Measurements from ENCODE around the gene PPP1R37. TPM values are rescaled to one million over a fixed set of nuclear protein-coding genes. Genes with fewer than 3 reads are reported as not detected.

Gene PPP1R37
- total RNA-seq, 1 experiment from 2014 or later, result 46.4 TPM

GRCh38 chr19:45137179-45137761 lies 44.3 kb downstream of the PPP1R37 start:
- no peaks in the 10 kb centered on the region for H3K36me3 ChIP-seq (ENCODE audit: low read depth, low read length)
- H3K79me2 ChIP-seq (ENCODE audit: low read length), result no peaks in the 10 kb centered on the region
- H3K27me3 ChIP-seq (ENCODE audit: low read length), result no peaks in the 10 kb centered on the region
- intact Hi-C loops (cut with micrococcal nuclease), result no loop called here
- no peaks in the 10 kb centered on the region for H4K20me1 ChIP-seq (ENCODE audit: low read length)
- TF ChIP-seq, protein P1, sequence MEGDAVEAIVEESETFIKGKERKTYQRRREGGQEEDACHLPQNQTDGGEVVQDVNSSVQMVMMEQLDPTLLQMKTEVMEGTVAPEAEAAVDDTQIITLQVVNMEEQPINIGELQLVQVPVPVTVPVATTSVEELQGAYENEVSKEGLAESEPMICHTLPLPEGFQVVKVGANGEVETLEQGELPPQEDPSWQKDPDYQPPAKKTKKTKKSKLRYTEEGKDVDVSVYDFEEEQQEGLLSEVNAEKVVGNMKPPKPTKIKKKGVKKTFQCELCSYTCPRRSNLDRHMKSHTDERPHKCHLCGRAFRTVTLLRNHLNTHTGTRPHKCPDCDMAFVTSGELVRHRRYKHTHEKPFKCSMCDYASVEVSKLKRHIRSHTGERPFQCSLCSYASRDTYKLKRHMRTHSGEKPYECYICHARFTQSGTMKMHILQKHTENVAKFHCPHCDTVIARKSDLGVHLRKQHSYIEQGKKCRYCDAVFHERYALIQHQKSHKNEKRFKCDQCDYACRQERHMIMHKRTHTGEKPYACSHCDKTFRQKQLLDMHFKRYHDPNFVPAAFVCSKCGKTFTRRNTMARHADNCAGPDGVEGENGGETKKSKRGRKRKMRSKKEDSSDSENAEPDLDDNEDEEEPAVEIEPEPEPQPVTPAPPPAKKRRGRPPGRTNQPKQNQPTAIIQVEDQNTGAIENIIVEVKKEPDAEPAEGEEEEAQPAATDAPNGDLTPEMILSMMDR (conservative IDR thresholded peaks at IDR 0.05; ENCODE audit: low read depth, low read length), result no peak
- TF ChIP-seq EZH2phosphoT487 (IDR thresholded peaks at IDR 0.05; ENCODE audit: borderline replicate concordance, low read length) (no peak), EZH2 (IDR thresholded peaks at IDR 0.05; ENCODE audit: low read length, unreplicated experiment) (no peak)
- no peak for DNase-seq
- CTCF ChIA-PET, result no interaction called here
- no peak overlapping the region for H3K27ac ChIP-seq (ENCODE audit: low read length)
- no peak overlapping the region for H2AFZ ChIP-seq (ENCODE audit: low read length)
- H3K4me1 ChIP-seq (ENCODE audit: insufficient read depth, low read length), result no peaks in the 10 kb centered on the region
- POLR2A ChIA-PET (ENCODE audit: unreplicated experiment), result no interaction called here
- ATAC-seq, result no peak
- H3K9ac ChIP-seq (ENCODE audit: low read length), result no peak overlapping the region
- H3K9me3 ChIP-seq (ENCODE audit: low read length), result no peaks in the 10 kb centered on the region
- H3K4me3 ChIP-seq (ENCODE audit: low read length), result no peak overlapping the region
- H3K9me2 ChIP-seq (replicated peaks; ENCODE audit: low read length), result no peaks in the 10 kb centered on the region
- no peak overlapping the region for H3K4me2 ChIP-seq (ENCODE audit: low read length)
- no peaks in the 10 kb centered on the region for H3F3A ChIP-seq (ENCODE audit: low read length, unreplicated experiment)
- BruUV-seq (replicated peaks), result no TSS peak

- ATAC-seq (no peak; the same call in 1 of the 2 replicates), DNase-seq (no peak)
- TF ChIP-seq, protein P1 (conservative IDR thresholded peaks at IDR 0.05; ENCODE audit: low read depth, low read length), result no peak
- TF ChIP-seq EZH2phosphoT487 (IDR thresholded peaks at IDR 0.05; ENCODE audit: borderline replicate concordance, low read length) (no peak), EZH2 (IDR thresholded peaks at IDR 0.05; ENCODE audit: low read length, unreplicated experiment) (no peak)
- Histone ChIP-seq H3K4me1 (ENCODE audit: insufficient read depth, low read length) (no peaks in the 10 kb centered on the region), H3K9ac (ENCODE audit: low read length) (no peak overlapping the region), H3K27me3 (ENCODE audit: low read length) (no peaks in the 10 kb centered on the region), H3K4me3 (ENCODE audit: low read length) (no peak overlapping the region), H3K36me3 (ENCODE audit: low read depth, low read length) (no peaks in the 10 kb centered on the region), H3K27ac (ENCODE audit: low read length) (no peak overlapping the region), H2AFZ (ENCODE audit: low read length) (no peak overlapping the region), H3K79me2 (ENCODE audit: low read length) (no peaks in the 10 kb centered on the region), H3K9me2 (replicated peaks; ENCODE audit: low read length) (no peaks in the 10 kb centered on the region), H3F3A (ENCODE audit: low read length, unreplicated experiment) (no peaks in the 10 kb centered on the region), H4K20me1 (ENCODE audit: low read length) (no peaks in the 10 kb centered on the region), H3K9me3 (ENCODE audit: low read length) (no peaks in the 10 kb centered on the region), H3K4me2 (ENCODE audit: low read length) (no peak overlapping the region)
- CTCF ChIA-PET, result no interaction called here
- POLR2A ChIA-PET (ENCODE audit: unreplicated experiment), result no interaction called here
- intact Hi-C loops (cut with micrococcal nuclease), result no loop called here
- BruUV-seq (replicated peaks), result no TSS peak
These were observed 45.3 kb downstream of the PPP1R37 start for GRCh38 chr19:45138303-45138751.

GRCh38 chr19:45139286-45140143 lies 46.5 kb downstream of the PPP1R37 start:
- CTCF ChIA-PET, result no interaction called here
- no peaks in the 10 kb centered on the region for H3K79me2 ChIP-seq (ENCODE audit: low read length)
- intact Hi-C loops (cut with micrococcal nuclease), result no loop called here
- H3K4me3 ChIP-seq (ENCODE audit: low read length), result no peak overlapping the region
- no peak overlapping the region for H2AFZ ChIP-seq (ENCODE audit: low read length)
- no peak for TF ChIP-seq EZH2 (IDR thresholded peaks at IDR 0.05; ENCODE audit: low read length, unreplicated experiment)
- TF ChIP-seq, protein P1 (conservative IDR thresholded peaks at IDR 0.05; ENCODE audit: low read depth, low read length), result no peak
- no peak for TF ChIP-seq EZH2phosphoT487 (IDR thresholded peaks at IDR 0.05; ENCODE audit: borderline replicate concordance, low read length)
- no peak overlapping the region for H3K9ac ChIP-seq (ENCODE audit: low read length)
- no peaks in the 10 kb centered on the region for H4K20me1 ChIP-seq (ENCODE audit: low read length)
- H3K4me2 ChIP-seq (ENCODE audit: low read length), result no peak overlapping the region
- POLR2A ChIA-PET (ENCODE audit: unreplicated experiment), result no interaction called here
- no TSS peak for BruUV-seq (replicated peaks)
- no peaks in the 10 kb centered on the region for H3K9me2 ChIP-seq (replicated peaks; ENCODE audit: low read length)
- H3K27me3 ChIP-seq (ENCODE audit: low read length), result no peaks in the 10 kb centered on the region
- DNase-seq (no peak), ATAC-seq (no peak)
- no peaks in the 10 kb centered on the region for H3K9me3 ChIP-seq (ENCODE audit: low read length)
- H3F3A ChIP-seq (ENCODE audit: low read length, unreplicated experiment), result no peaks in the 10 kb centered on the region
- H3K36me3 ChIP-seq (ENCODE audit: low read depth, low read length), result no peaks in the 10 kb centered on the region
- no peaks in the 10 kb centered on the region for H3K4me1 ChIP-seq (ENCODE audit: insufficient read depth, low read length)
- no peak overlapping the region for H3K27ac ChIP-seq (ENCODE audit: low read length)

Measured in PC-3 (cell line).